AG09309 (cell line): ENCODE measurements around the gene GLI3.

ENCODE experiments used
- DNase-seq: peaks from one replicate; pipeline ENCODE4 v3.0.0-alpha.2; 2010; ENCODE audit warnings: low read depth
- H3K4me3 ChIP-seq: 2 replicates; pipeline ENCODE4 v1.5.1; 2011; ENCODE audit warnings: mild to moderate bottlenecking, low read depth, low read length, moderate library complexity; ENCODE audit not compliant: control insufficient read depth
- CTCF ChIP-seq: IDR thresholded peaks from 2 replicates; pipeline ENCODE4 v1.5.1; 2011; ENCODE audit warnings: mild to moderate bottlenecking, low read depth, low read length, inconsistent platforms; ENCODE audit not compliant: insufficient read depth, control insufficient read depth; ENCODE audit errors: missing control alignments

The GLI3 gene

GRCh38 chr7:42033480-42033879 is 203.5 kb downstream of the GLI3 start:
- TF ChIP-seq CTCF: no peak
- DNase-seq: no peak
- no peak overlapping the region for H3K4me3 ChIP-seq

- H3K4me3 ChIP-seq: no peak overlapping the region
- no peak for TF ChIP-seq CTCF
- DNase-seq: no peak
These were observed 207.6 kb downstream of the GLI3 start for GRCh38 chr7:42029405-42029804.

GRCh38 chr7:42027521-42027920 is 209.5 kb downstream of the GLI3 start:
- H3K4me3 ChIP-seq: no peak overlapping the region
- no peak for TF ChIP-seq CTCF
- no peak for DNase-seq

GRCh38 chr7:42026622-42027197 is 210.3 kb downstream of the GLI3 start:
- H3K4me3 ChIP-seq: no peak overlapping the region
- DNase-seq: no peak
- TF ChIP-seq CTCF: no peak

- H3K4me3 ChIP-seq: no peak overlapping the region
- no peak for DNase-seq
- no peak for TF ChIP-seq CTCF
These were observed 211.2 kb downstream of the GLI3 start for GRCh38 chr7:42025635-42026375.

- no peak for TF ChIP-seq CTCF
- no peak for DNase-seq
These were observed 212.5 kb downstream of the GLI3 start for GRCh38 chr7:42024537-42024936.

More at GRCh38 chr7:42024537-42024936, 212.5 kb downstream of the GLI3 start:
- H3K4me3 ChIP-seq: no peak overlapping the region
